ENCODE measurements around the gene C1orf35.

DNA sequence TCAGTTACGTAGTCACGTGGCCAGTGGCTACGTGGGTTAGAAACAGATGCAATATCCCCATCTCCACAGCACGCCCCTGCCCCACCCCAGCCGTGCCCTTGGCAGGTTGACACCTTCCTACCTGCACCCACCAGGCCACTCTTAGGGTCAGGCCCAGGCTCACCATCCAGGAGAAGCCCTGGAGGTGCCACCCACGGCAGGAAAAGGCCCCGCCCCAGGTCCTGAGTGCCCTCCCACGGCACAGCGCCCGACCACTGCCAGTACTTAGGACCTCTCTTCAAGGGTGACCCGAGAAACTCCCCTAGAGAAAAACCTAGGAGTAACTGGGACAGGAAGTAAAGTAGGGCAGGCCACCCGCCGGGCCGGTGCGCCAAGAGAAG lies 1.5 kb downstream of the C1orf35 start:
- no peak for TF ChIP-seq GATA2 (IDR thresholded peaks at IDR 0.05; ENCODE audit: low read depth, low read length)
- TF ChIP-seq GATA3 (IDR thresholded peaks at IDR 0.05; ENCODE audit: low read depth, low read length), result no peak

Data from SH-SY5Y (cell line).